ENCODE results near the gene SLC35B2. TPM values are rescaled to one million over a fixed set of nuclear protein-coding genes. Genes with fewer than 3 reads are reported as not detected.

The SLC35B2 gene
- total and polyA plus RNA-seq, 2 experiments from 2014 or later, result 74.1 to 104 TPM

DNA sequence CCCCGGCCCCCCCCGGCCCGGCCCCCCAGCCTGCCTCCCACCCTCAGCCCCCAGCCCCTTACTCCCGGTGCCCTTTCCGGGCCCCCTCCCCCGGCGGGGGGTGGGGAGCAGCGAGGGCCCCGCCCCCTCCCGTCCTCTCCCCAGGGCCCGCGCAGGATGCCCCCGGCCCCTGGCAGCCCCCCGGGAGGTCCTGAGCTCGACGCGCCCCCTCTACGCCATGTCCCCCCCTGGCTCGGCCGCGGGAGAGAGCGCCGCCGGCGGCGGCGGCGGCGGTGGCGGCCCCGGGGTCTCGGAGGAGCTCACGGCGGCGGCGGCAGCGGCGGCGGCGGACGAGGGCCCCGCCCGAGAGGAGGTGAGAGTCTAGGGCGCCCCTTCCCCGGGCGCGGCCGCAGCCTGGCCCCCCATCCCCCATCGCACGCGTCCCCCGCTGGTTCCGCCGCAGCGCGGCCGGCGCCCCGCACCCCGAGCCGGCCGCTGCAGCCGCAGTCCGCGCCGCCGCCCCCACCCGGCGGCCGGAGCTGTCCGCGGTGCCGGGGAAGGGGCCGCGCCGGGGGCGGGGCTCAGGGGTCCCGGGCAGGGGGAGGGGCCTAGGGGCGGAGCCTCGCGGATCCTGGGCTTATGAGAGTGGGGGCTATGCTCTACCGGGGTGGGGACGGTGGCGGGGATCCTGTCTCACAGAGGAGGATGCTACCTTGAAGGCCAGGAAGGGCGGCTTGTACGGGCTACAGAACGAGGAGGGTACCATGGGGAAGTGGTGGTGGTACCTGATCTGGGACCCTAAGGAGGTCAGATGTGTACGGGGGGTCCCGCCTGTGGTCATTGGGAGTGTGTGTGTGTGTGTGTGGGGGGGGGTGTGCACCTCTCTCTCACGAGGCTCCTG lies 13.4 kb upstream of the SLC35B2 start:
- Histone ChIP-seq H3K4me2 (peak overlapping the region; percentile 88), H3K36me3 (replicated peaks; ENCODE audit: insufficient read depth, low read depth) (no peaks in the 10 kb centered on the region), H3K79me2 (no peaks in the 10 kb centered on the region), H3K4me1 (ENCODE audit: insufficient read depth) (no peaks in the 10 kb centered on the region), H3K9me3 (ENCODE audit: low read depth) (no peaks in the 10 kb centered on the region), H3K9me2 (replicated peaks; ENCODE audit: insufficient read depth) (no peaks in the 10 kb centered on the region), H4K20me1 (ENCODE audit: insufficient read depth, poor library complexity, severe bottlenecking) (no peaks in the 10 kb centered on the region), H2AFZ (no peak overlapping the region), H3K27ac (no peak overlapping the region), H3K4me3 (no peak overlapping the region), H3K27me3 (peaks cover 55% of the 10 kb centered on the region)
- DNase-seq (ENCODE audit: low spot score), result peak; percentile 55
- WGBS (ENCODE audit: low lambda C conversion rate, missing lambda C conversion rate), result 8% methylated on average over 11 of the region's 90 CpGs
- TF ChIP-seq EZH2phosphoT487 (IDR thresholded peaks at IDR 0.05; ENCODE audit: low read depth, severe bottlenecking, unreplicated experiment), result no peak

DNA sequence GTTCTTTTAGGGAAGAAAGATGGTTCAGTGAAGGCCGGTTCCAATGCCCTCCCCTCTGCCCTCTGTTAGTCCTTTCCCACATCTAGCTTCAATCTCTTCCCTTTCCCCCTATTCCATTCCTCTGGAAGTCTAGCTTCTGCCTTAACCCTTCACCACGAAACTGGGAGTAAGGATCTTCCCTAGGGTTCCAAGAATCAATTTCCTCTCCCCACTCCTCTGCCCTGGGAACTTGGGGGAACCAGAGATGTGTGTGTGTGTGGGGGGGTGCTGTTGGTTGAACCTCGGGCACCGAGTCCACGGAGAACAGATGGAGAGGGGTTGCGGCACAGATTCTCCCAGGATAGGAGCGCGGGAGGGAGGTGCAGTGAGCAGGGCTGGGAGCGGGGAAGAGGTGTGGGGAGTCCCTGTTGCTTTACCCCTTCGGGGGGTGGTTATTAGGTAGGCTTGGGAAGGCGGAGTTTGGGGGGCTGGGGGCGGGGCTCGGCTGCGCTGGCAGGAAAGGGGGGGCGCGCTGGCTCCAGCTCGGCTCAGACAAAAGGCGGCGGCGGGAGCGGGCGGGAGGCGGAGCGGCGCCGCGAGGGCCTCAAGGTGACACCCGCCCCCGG lies 12.7 kb upstream of the SLC35B2 start, which contains the start of gene TMEM151B:
TSS of gene TMEM151B (plus strand) at position 530 of the 605 bp plus-strand sequence. CDS start 293 bp downstream, outside the sequence.
- Histone ChIP-seq H2AFZ (no peak within 1 kb of the TSS), H3K4me1 (ENCODE audit: insufficient read depth) (no peaks in the 10 kb centered on the region), H3K79me2 (no peaks in the 10 kb centered on the region), H3K4me2 (peak within 1 kb of the TSS; percentile 88), H3K27ac (no peak within 1 kb of the TSS), H3K9me3 (ENCODE audit: low read depth) (no peaks in the 10 kb centered on the region), H3K36me3 (replicated peaks; ENCODE audit: insufficient read depth, low read depth) (no peaks in the 10 kb centered on the region), H3K9me2 (replicated peaks; ENCODE audit: insufficient read depth) (no peaks in the 10 kb centered on the region), H4K20me1 (ENCODE audit: insufficient read depth, poor library complexity, severe bottlenecking) (no peaks in the 10 kb centered on the region), H3K27me3 (peaks cover 55% of the 10 kb centered on the region), H3K4me3 (no peak within 1 kb of the TSS)
- no peak for DNase-seq (ENCODE audit: low spot score)
- TF ChIP-seq EZH2phosphoT487 (IDR thresholded peaks at IDR 0.05; ENCODE audit: low read depth, severe bottlenecking, unreplicated experiment) (no peak), EZH2 (IDR thresholded peaks at IDR 0.05; ENCODE audit: borderline replicate concordance) (peak; percentile 84)
- TF ChIP-seq, protein P1, sequence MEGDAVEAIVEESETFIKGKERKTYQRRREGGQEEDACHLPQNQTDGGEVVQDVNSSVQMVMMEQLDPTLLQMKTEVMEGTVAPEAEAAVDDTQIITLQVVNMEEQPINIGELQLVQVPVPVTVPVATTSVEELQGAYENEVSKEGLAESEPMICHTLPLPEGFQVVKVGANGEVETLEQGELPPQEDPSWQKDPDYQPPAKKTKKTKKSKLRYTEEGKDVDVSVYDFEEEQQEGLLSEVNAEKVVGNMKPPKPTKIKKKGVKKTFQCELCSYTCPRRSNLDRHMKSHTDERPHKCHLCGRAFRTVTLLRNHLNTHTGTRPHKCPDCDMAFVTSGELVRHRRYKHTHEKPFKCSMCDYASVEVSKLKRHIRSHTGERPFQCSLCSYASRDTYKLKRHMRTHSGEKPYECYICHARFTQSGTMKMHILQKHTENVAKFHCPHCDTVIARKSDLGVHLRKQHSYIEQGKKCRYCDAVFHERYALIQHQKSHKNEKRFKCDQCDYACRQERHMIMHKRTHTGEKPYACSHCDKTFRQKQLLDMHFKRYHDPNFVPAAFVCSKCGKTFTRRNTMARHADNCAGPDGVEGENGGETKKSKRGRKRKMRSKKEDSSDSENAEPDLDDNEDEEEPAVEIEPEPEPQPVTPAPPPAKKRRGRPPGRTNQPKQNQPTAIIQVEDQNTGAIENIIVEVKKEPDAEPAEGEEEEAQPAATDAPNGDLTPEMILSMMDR (IDR thresholded peaks at IDR 0.05; ENCODE audit: poor library complexity), result no peak
- 8% methylated on average over 10 of the region's 29 CpGs for WGBS (ENCODE audit: low lambda C conversion rate, missing lambda C conversion rate)

DNA sequence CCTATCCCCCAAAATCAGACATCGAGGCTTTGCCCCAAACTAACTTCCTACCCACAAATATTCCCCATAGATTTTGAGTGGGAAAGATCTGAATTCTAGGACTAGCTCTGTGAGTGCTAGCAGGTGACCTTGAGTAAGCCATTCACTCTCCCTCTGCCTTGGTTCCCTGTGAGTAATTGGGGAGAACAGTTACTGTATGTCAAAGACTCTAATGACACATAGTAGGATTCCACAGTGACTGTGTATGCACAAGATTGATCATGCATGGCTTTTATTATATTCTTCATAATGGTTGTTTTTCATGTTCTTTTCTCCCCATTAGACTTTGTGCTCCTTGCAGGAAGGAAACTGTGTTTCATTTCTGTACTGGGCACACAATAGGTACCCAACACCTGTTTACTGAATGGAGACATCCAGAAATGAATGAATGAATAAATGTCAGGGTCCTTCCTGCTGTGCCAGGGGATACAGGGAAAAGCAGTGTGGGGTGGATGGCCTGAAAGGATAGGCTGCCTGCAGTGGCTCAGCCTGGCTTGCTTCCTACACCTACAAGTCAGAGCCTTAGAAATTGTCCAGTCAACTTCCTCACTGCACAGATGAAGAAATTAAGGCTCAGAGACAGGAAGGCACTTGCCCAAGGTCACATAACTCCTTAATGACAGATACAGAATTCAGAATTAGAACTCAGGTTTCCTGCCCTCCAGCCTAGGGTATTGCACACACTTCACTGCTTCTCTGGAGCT lies 12.0 kb upstream of the SLC35B2 start:
- Histone ChIP-seq H3K27ac (no peak overlapping the region), H3K36me3 (replicated peaks; ENCODE audit: insufficient read depth, low read depth) (no peaks in the 10 kb centered on the region), H3K9me3 (ENCODE audit: low read depth) (no peaks in the 10 kb centered on the region), H3K4me1 (ENCODE audit: insufficient read depth) (peaks cover 3% of the 10 kb centered on the region), H3K9me2 (replicated peaks; ENCODE audit: insufficient read depth) (no peaks in the 10 kb centered on the region), H4K20me1 (ENCODE audit: insufficient read depth, poor library complexity, severe bottlenecking) (no peaks in the 10 kb centered on the region), H2AFZ (no peak overlapping the region), H3K79me2 (peaks cover 4% of the 10 kb centered on the region), H3K4me3 (no peak overlapping the region), H3K4me2 (no peak overlapping the region), H3K27me3 (peaks cover 53% of the 10 kb centered on the region)
- TF ChIP-seq EZH2phosphoT487 (IDR thresholded peaks at IDR 0.05; ENCODE audit: low read depth, severe bottlenecking, unreplicated experiment), result no peak
- TF ChIP-seq, protein P1 (IDR thresholded peaks at IDR 0.05; ENCODE audit: poor library complexity), result no peak
- TF ChIP-seq EZH2 (IDR thresholded peaks at IDR 0.05; ENCODE audit: borderline replicate concordance), result no peak
- 93% methylated on average over 1 of the region's 1 CpG for WGBS (ENCODE audit: low lambda C conversion rate, missing lambda C conversion rate)
- DNase-seq (ENCODE audit: low spot score), result no peak
